ENCODE data around the gene AURKB.
A peak's percentile ranks its signal among the peaks of the same experiment; 100 is the strongest.
"Not testable (repeated sequence)": the region's sequence is repeated elsewhere in the genome, so short reads cannot be mapped to it uniquely, and the experiment has no call there.

AURKB gene

DNA sequence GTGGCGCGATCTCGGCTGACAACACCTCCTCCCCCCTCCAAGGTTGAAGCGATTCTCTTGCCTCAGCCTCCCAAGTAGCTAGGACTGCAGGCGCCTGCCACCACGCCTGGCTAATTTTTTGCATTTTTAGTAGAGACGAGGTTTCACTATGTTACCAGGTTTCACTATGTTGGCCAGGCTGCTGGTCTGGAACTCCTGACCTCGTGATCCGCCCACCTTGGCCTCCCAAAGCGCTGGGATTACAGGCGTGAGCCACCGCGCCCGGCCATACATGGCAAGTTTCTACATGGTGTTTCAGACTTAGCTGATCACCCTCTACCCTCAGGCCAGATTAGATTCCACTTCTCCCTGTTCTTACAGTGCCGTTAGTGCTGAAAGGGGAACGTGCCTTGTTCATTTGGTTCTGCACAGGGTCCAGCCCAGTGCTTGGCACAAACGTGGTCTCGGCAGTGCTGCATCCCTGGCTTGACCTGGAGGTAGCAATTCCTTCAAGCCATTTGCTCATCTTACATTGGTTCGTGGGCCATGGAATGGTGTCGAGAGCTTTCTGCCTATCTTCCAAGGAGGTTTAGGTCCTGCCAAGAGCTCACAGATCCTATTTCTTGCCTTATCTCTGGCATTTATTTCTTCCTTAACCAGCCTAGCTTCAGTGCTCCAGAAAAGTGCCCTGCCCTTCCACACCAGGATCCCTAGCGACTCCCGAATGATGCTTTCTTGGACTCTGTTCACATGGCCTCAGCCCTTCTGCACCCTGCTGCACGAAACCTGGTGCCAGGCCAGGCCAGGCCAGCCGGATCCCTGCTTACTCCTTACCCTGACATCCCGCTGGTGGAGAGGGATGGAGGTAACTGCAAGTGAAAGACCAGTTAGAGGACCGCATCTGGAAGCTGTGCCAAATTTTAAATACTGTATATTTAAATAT is 14.8 kb upstream of the AURKB start:
- no peak for DNase-seq (ENCODE audit: low spot score)

DNA sequence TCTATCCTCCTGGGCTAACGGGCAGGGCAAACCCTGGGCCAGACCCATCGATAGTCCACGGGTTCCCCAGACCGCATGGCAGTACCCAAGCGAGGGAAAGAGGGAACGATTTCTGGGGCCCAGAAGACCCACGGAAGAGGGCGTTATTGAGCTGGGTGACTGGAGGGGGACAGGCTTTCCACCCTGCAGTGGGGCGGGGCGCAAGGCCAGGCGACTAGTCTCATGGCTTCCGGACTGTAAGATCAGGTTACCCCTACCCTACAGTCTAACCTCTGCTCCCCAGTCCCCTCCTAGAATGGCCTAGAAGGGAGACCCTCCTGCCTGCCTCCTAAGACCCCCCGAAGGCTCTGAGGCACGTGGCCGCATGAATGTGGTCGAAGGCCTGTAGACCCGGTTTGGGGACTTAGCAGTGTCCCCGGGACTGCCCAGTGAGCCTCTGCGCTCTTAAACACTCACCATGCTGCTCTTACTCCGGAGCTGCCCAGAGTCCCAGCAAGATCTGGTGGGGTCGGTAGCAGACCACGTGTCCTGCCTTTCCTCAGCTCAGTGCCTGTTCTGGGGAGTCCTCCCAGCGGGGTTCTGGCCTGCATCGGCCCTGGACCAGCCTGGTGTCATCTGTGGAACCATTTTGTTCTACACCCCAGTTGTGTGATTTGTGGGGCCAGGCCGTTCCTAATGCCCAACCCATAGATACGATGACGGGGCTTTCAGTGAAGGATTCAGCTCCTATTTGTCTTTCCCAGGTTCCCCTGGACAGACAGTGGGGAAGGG is 13.2 kb upstream of the AURKB start:
- DNase-seq (ENCODE audit: low spot score), result peak; percentile 42

DNA sequence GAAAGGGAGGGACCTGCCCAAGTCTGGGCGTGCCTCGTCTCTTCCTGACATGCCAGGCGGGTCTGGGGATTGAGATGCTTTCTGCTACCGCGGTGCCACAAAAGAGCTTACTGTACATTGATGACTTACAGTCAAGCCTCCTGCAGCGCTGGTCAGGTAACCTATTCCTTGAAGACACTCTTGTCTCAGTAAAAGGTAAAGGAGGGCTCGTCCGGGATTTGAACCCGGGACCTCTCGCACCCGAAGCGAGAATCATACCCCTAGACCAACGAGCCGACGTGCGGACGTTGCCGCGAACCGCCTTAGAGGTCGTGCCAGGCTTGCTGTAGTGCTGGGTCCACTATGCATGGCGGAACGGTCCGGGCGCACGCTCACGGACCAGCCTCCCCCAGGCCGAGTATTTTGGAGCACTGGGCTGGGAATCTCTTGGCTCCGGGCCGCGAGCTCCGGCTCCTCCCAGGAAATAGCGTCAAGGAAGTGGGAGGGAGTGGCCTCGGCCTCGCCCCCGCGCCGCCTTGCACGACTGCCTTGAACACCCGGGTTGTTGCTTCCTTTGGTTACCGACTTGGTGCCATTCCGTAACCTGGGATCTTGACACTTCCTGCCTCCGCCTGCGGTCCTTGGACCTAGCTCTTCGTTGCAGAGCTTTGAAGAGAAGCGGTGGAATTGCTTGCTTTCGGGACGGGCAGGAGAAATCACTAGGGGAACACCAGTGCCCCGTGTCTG is 12.4 kb upstream of the AURKB start:
- DNase-seq (ENCODE audit: low spot score), result peak; percentile 79

DNA sequence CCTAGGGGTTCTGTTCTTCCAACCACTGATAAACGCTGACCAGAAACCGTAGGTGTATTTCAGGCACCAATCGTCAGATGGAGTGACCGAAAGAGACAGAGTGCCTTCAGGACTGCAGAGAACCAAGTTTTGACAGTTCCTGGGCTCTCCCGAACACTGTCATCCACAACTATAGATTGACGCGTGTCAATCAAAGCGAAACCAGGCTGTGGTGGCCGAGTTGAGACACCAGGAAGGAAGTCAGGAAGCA is 11.9 kb upstream of the AURKB start:
- DNase-seq (ENCODE audit: low spot score), result peak; percentile 62

DNA sequence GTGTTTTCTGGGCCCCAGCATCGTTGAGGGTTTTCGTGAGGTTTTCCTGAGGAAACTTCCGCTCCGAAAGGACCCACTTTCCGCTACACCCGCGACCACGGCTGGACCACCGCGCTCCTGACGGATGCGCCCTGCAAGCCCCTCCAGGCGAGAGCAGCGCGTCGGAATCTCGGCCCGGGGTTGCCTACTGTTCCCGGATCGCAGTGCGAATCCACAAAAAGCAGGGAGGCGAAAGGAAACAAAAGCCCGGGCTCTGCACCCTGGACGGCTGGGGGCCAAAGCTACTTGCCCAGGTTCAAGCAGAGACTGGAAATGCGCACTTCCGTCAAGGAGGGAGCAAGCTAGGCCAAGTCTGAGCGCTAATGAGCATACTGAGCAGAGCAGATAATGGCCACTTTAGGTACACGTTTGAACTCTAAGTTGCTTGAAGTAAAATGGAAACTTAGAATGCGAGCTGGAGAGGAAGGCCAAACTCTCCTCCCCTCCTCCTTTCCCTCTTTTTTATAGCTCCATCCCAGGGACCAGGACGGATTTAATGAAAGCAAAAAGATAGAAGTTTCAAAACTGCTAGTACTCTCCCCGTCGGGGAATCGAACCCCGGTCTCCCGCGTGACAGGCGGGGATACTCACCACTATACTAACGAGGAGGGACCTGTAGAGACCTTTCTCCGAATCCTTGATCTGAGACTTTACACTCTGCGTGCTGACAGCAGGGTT is 11.4 kb upstream of the AURKB start:
- peak; percentile 71 for DNase-seq (ENCODE audit: low spot score)

DNA sequence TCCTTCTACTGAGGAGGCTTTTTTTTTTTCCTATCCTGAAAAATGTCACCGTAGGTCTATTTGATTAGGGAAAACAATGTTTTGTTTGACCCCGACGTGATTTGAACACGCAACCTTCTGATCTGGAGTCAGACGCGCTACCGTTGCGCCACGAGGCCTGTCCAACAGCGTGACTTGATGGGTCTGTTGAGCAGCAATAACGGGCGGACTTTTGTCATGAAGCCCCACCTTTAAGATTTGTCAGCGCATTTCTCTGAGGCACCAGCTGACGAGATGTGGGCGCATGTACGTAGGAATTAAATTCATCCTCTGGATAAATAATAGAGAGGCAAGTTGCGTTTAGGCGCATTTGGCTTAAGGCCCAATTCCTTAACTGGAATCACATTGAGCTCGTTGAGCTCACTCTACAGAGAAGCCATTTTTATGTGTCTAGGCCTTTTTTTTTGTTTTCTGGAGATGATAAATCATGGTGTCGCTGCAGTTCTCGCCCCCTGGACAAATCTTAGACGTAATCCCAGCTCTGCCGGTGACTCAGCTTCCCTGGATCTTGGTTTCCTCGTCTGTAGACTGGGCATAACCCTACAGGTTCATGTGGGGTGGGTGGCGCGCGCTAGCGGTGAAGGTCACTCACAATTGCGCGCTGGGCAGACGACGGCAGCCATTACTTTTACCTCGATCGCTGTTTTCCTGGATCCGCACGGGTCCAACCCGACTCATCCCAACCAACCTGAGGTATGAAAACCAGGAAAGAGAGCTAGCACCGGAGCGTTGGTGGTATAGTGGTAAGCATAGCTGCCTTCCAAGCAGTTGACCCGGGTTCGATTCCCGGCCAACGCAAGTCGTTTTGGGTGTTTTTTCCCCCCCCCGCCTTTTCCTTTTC is 10.6 kb upstream of the AURKB start:
- DNase-seq (ENCODE audit: low spot score), result peak; percentile 63

DNA sequence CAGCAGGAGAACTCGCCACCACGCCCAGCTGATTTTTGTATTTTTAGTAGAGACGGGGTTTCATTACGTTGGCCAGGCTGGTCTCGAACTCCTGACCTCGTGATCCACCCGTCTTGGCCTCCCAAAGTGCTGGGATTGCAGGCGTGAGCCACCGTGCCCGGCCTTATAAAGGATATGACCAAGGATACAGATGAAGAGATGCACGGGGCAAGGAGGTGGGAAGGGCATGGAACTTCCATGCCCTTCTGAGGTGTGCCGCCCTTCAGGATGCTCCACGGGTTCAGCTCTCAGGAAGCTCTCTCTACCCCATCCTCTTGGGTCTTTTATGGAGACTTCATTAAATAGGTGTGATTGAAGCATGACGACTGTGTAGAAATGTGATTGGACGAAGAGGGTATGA is 3.6 kb upstream of the AURKB start:
- DNase-seq (ENCODE audit: low spot score), result not testable (repeated sequence)

DNA sequence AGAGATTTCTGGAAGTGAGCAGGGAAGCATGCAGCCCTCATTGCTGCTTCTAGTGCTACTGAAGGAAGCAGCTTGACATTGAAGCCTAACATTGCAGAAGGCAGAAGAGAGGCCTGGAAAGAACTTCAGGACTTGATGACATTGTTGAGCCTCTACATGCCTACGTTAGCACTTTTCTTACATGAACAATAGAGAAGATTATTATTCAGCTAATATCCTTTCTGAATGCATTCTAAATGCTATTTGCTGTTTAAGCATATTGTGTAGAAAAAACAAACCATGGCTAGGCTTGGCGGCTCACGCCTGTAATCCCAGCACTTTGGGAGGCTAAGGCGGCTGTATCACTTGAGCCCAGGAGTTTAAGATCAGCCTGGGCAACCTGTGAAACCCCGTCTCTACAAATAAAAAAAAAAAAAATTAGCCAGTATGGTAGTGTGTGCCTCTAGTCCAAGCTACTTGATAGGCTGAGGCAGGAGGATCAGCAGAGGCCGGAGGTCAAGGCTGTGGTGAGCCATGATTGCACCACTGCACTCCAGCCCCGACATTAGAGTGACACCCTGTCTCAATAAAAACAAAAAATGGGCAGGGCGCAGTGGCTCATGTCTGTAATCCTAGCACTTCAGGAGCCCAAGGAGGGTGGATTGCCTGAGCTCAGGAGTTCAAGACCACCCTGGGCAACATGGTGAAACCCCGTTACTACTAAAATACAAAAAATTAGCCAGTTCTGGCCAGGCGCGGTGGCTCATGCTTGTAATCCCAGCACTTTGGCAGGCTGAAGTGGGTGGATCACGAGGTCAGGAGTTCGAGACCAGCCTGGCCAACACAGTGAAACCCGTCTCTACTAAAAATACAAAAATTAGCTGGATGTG is 2.2 kb upstream of the AURKB start:
- no peak for DNase-seq (ENCODE audit: low spot score)

DNA sequence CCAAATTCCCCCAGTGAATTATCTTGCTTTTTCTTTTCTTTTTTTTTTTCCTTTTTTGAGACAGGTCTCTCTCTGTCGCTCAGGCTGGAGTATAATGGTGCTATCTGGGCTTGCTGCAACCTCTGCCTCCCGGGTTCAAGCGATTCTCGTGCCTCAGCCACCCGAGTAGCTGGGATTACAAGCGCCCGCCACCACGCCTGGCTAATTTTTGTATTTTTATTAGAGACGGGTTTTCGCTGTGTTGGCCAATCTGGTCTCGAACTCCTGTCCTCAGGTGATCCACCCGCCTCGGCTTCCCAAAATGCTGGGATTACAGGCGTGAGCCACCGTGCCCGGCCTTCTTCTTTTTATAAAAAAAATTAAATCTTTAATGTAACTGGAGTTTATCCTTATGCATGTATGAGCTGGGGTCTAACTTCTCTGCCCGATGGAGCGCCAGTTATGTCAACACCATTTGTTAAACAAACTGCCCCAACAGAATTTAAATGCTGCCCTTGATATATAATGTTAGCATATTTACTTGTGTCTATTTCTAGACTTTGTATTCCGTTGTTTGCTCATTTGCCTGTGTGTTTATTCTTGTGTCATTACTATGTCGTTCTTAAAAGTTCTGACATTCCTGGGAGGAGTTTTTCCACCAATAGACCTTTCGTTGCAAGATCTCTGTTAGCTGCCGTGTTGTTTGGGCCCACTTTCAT is 535 bp upstream of the AURKB start:
- no peak for DNase-seq (ENCODE audit: low spot score)

DNA sequence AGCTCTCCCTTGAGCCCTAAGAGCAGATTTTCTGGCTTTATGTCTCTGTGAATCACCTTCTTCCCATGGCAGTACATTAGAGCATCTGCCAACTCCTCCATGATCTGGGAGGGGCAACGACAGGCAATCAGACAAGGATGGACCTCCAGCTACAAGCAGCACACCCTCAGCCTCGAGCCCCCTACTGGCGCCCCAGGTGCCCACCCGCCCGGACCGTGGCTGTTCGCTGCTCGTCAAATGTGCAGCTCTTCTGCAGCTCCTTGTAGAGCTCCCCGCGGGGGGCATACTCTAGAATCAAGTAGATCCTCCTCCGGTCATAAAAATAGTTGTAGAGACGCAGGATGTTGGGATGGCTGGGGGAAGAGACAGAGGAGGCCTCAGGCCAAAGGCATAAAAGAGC is 3.8 kb downstream of the AURKB start:
- no peak for DNase-seq (ENCODE audit: low spot score)

DNA sequence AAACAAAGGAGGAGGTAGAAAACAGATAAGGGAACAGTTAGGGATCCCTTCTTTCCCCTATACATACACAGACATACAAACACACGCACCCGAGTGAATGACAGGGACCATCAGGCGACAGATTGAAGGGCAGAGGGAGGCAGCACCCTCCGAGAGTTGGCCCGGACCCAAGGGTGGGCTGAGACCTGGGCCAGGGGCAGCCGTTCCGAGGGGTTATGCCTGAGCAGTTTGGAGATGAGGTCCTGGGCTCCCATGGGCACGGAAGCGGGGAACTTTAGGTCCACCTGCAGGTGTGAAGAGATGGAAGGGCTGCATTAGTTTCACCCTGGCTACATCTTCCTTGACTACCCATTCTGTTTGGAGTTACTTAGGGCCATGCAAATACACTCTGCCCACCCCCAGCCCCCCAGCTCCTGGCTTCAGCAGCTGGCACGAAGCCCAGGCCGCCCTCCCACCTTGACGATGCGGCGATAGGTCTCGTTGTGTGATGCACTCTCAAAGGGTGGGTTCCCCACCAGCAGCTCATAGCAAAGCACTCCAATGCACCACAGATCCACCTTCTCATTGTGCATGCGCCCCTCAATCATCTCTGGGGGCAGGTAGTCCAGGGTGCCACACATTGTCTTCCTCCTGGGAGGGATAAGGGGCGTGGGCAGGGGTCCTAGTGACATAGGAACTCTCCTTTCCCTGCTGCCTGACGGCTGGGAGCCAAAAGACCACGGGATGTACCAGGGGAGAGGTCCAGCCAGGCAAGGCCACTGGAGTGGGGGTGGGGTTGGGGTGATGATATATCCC is 5.4 kb downstream of the AURKB start:
- DNase-seq (ENCODE audit: low spot score), result no peak

DNA sequence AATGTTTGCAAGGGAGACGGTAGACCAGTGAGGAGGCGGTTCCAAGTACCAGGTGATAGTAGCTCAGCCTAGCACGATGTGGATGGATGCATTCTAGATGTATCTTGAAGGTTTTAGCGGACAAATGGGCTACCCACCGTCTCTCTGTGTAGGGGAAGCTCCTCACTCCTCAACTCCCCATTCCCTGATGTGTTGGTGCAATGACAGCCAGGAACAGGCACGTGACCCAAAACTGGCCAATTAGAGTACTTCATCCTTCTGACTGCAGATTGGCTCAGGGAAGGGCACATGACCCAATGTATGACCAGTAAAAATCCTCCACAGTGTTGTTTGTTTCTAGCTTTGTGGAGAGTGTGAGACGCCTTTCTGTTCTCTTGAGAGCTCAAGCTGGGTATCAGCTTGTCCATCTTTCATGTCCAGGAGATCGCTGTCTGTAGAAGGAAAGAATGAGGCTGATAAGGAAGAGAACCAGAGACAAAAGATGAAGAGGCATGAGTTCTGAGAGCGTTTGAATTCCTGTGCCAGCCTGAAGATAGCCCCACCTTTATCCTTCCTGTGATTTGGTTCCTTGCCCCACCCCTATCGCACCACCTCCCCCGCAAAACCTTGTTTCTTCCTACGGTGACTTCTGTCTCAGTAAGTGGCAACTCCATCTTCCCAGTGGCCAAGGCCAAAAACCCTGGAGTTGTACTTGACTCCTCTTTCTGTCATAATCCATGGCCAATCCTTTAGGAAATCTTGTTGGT is 18.1 kb downstream of the AURKB start:
- DNase-seq (ENCODE audit: low spot score), result peak; percentile 83

DNA sequence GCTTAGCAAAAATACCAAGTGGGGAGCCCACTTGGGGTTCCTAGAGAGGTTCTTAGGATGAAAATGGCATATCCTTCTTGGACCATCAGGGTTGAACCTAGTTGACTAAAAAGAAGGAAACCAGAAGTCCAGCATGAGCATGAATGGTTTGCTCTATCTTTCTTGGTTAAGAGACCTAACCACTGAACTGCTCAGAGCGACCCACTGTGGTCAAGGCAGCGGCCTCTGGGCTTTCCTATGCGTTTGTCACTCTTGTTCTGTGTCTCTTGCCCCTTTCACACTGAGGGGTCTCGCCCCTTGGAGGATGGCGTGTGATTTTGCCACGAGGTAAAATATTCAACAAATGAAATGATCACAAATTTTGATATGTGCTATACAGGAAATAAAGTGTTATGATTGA is 19.9 kb downstream of the AURKB start:
- DNase-seq (ENCODE audit: low spot score), result no peak

DNA sequence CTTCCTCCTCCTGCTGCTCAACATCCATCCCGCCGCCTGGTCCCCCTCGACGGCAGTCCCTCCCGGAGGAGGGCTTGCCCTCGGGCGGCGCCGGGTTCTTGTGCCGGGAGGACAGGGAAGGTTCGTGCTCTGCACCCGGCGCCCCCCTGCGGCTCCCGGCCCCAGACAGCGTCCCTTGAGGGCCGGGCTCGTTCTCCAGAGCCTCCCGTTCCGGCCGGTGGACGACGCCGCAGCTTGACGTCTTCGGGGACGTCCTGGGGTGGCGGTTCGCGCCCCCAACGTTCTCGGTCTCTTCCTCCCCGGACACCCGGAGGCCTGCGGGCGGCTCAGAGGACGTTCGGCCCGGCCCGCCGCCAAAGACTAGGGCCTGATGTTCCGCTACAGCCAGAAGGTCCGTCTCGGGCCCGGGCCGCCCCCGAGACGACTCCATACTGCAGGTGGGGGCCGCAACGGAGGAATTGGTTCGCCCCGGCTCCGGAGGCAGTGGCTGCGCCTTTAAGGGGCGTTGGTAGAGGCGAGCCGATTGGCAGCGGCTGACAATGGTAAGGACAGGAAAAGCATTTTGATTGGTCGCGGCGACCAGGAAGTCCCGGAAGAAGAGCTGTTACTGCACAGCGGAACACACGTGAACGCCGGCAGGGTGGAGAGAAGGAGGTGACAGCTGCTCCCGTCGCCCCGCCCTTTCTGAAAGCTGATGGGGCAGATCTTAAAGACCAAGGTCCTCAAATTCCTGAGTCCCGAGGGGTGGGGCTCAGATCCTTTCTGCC is 20.5 kb downstream of the AURKB start, which contains the start of gene BORCS6:
BORCS6 (minus strand) TSS at position 470 of the 767 bp plus-strand sequence; CDS start at position 430, 40 bp downstream.
- peak; percentile 97 for DNase-seq (ENCODE audit: low spot score)

DNA sequence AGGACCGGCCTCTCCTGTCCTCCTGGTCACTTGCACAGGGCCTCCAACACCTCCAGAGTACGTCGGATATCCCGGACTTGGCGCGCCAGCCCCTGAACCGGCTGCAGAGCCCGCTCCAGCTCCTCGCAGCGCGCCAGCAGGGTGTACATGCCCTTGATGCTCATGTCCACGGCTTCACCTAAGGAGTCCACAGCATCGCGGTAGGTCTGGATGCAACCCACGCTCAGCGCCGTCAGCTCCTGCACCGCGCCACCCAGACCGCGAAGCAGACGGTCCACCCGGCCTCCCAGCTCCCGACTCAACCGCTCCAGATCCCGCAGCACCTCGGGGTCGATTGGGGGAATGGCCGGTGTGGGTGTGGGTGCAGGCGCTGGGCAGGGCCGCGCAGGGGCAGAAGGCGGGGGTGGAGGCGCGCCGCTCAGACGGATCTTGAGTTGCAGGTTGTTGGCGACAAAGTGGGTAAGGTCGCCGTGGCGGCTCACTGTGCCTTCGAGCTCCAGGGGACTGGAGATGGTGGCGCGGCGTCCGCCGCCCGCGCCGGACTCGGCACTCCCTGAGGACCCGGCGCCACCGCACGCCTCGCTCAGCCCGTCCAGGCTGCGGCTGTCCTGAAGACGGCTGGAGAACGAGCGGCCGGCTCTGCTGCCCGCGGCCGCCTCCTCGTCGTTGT is 21.2 kb downstream of the AURKB start:
- DNase-seq (ENCODE audit: low spot score), result no peak

DNA sequence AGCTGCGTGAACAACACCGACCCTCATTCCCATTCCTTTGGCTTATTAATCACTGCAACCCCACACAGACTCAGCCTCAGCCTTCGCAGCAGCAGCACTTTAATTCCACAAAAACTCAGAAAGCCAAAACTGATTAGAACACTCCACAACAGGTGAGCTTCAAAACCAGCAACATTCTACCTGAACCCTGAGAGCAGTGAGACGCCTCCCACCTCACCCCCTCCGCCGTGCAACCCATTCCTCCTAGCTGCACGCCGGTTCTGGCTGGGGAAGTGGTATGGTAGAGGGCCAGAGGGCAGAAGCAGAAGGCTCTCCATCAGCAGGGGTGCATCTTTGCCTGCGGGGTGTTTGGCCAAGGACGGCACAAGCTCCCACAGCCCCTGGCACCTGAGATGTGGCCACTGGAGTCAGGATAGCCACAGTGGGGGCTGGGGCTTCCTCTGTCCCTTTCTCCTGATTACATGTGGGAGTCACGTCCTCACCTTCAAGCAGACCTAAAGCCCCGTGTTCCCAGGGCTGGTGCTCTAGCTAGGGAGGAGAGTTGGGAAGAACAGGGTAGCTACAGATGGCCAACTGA is 22.0 kb downstream of the AURKB start:
- DNase-seq (ENCODE audit: low spot score), result no peak

Data from germinal center (tissue), 1 donor.